Astrocyte of the cerebellum (primary cell): Measurements from ENCODE around the gene CNIH1.
A peak's percentile ranks its signal among the peaks of the same experiment; 100 is the strongest.

Experiments used
- DNase-seq: peaks from one replicate; pipeline ENCODE4 v3.0.0-alpha.2; 2011; ENCODE audit warnings: low read depth
- H3K4me3 ChIP-seq: 2 replicates; pipeline ENCODE4 v1.5.1; 2011; ENCODE audit warnings: mild to moderate bottlenecking, low read depth, low read length, moderate library complexity
- CTCF ChIP-seq: IDR thresholded peaks from 2 replicates; pipeline ENCODE4 v1.5.1; 2012; ENCODE audit warnings: low read length, low read depth, moderate library complexity, mild to moderate bottlenecking; ENCODE audit errors: missing control alignments
- in situ Hi-C: cut with HindIII; loops from 2 replicates; pipeline ENCODE4 v1.10.0; 2017; ENCODE audit warnings: low sequenced_read_pairs

The CNIH1 gene

DNA sequence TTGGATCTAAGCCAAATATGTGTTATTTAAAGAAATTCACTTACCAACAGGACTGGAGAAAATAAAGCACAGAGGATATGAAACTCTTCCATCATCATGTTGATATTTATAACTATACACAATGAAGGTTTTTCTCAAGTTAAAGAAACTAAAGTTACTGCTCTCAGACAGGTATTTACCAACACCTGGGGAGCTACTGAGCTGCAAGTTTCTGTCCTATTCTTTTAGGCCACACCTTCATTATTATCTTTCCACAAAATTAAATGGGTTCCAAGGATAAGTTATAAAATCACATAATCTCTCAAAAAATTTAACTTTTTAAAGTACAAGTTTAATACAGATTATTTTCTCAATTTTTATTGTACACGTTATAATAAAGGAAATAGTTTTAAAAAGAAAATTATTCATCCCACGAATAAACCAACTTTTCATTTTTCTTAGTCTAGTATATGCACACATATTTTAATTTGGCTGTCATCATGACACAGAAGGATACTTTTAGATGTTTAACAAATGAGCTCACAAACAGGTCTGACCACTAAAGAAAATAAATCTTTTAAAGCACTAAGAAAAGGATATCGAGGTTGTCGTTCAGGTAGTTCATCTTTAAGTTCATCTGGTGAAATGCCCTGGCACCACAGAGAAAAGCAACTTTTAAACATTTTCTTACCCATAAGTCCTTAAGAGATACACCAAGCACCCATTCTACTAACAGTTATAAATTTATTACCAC is 39.8 kb upstream of the CNIH1 start:
- TF ChIP-seq CTCF = no peak
- DNase-seq = no peak
- in situ Hi-C loops = no loop called here
- H3K4me3 ChIP-seq = no peak overlapping the region

DNA sequence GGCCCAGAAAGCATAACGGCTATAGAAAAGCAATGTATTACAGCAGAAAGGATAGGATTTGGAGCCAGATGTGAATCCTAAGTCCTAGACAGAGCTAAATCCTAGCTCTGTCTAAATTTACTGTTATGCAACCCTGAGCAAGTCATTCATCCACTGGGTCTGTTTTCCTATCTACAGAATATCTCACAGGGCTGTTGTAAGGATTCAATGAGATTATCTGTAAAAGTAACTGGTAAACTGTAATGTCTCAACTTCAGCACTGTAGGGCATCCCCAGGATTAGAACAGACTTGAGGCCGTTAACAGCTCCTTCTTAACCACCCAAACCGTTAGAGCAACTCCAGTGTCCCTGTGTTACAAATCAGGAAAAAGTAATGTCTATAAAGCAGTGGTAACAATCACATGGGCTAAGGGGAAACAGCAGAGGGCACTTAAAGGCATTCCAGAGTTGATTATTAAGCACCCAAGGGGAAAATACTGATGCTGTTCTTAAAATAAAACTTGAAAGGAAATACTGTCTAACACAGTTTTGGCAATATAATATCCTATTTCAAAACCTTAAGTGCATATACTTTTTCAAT is 37.6 kb upstream of the CNIH1 start:
- no peak for TF ChIP-seq CTCF
- in situ Hi-C loops = no loop called here
- no peak overlapping the region for H3K4me3 ChIP-seq
- no peak for DNase-seq

DNA sequence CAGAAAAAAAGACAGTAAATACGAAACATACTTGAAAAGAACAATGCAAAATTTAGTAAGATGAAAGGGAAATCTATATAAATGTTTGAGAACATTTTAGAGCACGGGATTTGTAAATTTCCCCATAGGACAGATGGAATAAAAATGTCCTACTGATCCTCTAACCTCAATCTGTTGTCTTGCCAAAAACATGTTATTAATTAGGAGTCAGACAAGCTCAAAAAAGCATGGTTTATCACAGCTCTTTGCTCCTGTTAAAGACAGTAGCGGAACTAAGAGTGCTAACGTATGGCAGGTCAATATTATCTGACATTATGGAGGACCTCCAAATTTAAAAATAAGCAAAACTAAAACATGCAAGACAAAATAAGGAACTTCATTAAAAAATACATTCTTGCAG is 34.7 kb upstream of the CNIH1 start:
- in situ Hi-C loops = no loop called here
- H3K4me3 ChIP-seq = no peak overlapping the region
- no peak for DNase-seq

DNA sequence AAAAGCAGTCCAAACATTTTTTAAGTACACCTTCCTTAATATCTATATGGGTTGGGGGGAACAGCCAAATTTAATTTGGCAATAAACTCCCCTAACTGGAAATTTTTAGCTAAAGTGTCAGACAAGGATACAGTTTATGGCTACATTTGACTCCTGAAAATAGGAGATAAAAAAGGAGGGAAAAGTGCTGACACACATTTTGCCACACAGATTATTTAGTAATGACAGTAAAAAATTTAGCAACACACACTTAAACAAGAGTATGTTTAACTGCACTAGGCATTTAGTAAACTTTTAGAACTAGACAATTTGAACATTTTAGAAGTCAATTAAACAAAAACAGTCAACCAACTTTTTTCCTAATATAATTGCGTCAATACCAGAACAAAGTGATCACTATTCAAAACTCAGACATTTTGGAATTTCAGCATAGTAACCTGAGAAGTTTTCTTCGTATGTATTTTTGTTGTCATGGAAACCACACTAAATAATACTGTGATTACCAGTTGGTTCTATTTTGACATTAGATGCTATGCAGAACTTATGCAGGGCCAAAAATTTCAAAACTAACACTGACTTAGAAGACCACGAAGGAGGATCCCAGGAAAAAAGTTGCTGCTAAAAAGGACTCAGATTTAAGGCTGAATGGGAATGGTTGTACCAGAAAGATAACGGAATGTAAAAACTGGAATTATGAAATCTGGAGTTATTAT is 34.2 kb upstream of the CNIH1 start:
- in situ Hi-C loops = no loop called here
- no peak overlapping the region for H3K4me3 ChIP-seq
- TF ChIP-seq CTCF = no peak
- no peak for DNase-seq

More for the DNA sequence above, 34.7 kb upstream of the CNIH1 start:
- no peak for TF ChIP-seq CTCF

DNA sequence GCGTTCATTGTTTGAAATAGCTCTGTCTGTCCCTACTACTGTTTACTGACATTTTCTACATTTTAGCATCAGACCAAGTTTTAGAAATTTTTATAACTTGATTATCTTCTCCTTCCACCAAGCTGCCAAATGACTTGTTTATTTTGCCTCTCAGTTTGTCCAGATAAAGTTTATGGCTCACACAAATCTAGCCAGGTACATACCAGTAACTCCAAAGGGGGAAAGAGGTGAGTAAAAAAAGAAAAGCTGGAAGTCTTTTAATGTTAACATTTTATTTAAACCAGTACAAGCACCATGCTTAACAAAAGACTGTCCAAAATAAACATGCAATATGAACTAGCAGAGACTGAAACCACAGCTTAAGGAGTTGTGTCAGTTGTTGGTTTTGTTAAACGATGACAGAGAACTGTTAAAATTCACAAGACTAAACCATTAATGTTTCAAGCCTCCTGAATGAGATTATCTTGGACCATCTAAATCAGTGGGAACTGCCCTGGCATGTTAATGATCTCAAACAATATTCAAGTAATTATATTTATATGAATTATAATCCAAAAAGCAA is 33.1 kb upstream of the CNIH1 start:
- peak; percentile 20 for DNase-seq
- in situ Hi-C loops = no loop called here
- H3K4me3 ChIP-seq = no peak overlapping the region
- TF ChIP-seq CTCF = no peak

GRCh38 chr14:54472315-54472714 is 31.1 kb upstream of the CNIH1 start:
- no peak overlapping the region for H3K4me3 ChIP-seq
- DNase-seq = no peak
- TF ChIP-seq CTCF = no peak
- in situ Hi-C loops = no loop called here
